A549 (cell line): Measurements from ENCODE around the gene ABHD2. TPM values are rescaled to one million over a fixed set of nuclear protein-coding genes. Genes with fewer than 3 reads are reported as not detected.

Source experiments
- ATAC-seq, 2 experiments: fragments of 200-7000 bp in 1 of 2; fragments of >200 bp in 1 of 2; cut with Nextera tagmentation in 1 of 2; cut with Tn5 transposase in 1 of 2; 3 replicates each; pipeline versions ENCODE4 v1.8.0 to v1.9.1; 2018 to 2020; ENCODE audit warnings: mild to moderate bottlenecking in 1 of 2, moderate library complexity in 1 of 2
- CTCF ChIA-PET: fragments of 300-600 bp; sonication (Branson Sonifier 250); formaldehyde crosslinking; extraction: SDS; loops from one replicate; lab custom pipeline; 2021; ENCODE audit warnings: antibody characterized with exemption, inconsistent platforms; lab: Yijun Ruan, JAX
- POLR2A ChIA-PET: fragments of 350-600 bp; formaldehyde crosslinking; extraction: SDS; loops from one replicate; lab custom pipeline; 2021; ENCODE audit warnings: antibody characterized with exemption, inconsistent platforms; lab: Yijun Ruan, JAX
- DNase-seq, 2 experiments: peaks; one replicate each; pipeline versions ENCODE4 v3.0.0 to v3.0.0-alpha.2; 2011 to 2016; ENCODE audit warnings: low read depth in 1 of 2, low spot score in 1 of 2
- FAIRE-seq: peaks from 2 replicates; lab custom pipeline; 2011; peaks lifted over from hg19 to GRCh38; lab: Jason Lieb, UNC
- H3K27ac ChIP-seq, 2 experiments: fragments of >200 bp; sonication (Bioruptor Twin); formaldehyde crosslinking; 3 replicates each; pipeline ENCODE4 v1.5.1; 2016 to 2017
- H3K4me1 ChIP-seq: fragments of >200 bp; sonication (Bioruptor Twin); formaldehyde crosslinking; 3 replicates; pipeline ENCODE4 v1.6.1; 2016
- H3K4me2 ChIP-seq: fragments of >200 bp; sonication (Bioruptor Twin); formaldehyde crosslinking; 3 replicates; pipeline ENCODE4 v1.6.1; 2016
- H3K4me3 ChIP-seq: fragments of >200 bp; sonication (Bioruptor Twin); formaldehyde crosslinking; 3 replicates; pipeline ENCODE4 v1.5.1; 2016
- H3K9me3 ChIP-seq: fragments of >200 bp; sonication (Bioruptor Twin); formaldehyde crosslinking; 3 replicates; pipeline ENCODE4 v1.6.1; 2016
- ATOH8 ChIP-seq: fragments of 250-450 bp; sonication (Bioruptor Pico); IDR thresholded peaks from 2 replicates; pipeline ENCODE4 v1.5.0; 2020; ENCODE audit warnings: low read depth, mild to moderate bottlenecking, moderate library complexity
- BHLHE40 ChIP-seq: IDR thresholded peaks from 2 replicates; pipeline ENCODE4 v1.6.1; 2012; ENCODE audit warnings: low read depth, low read length, inconsistent platforms
- CHD4 ChIP-seq: fragments of 200-600 bp; sonication (generic); IDR thresholded peaks from 2 replicates; pipeline ENCODE4 v1.6.1; 2016; ENCODE audit warnings: antibody characterized with exemption, mild to moderate bottlenecking, borderline replicate concordance
- HES2 ChIP-seq: fragments of >200 bp; sonication (Bioruptor Twin); formaldehyde crosslinking; IDR thresholded peaks from 2 replicates; pipeline ENCODE4 v1.6.1; 2016
- HOXB5 ChIP-seq: fragments of 250-450 bp; sonication (Bioruptor Pico); IDR thresholded peaks from 2 replicates; pipeline ENCODE4 v1.5.0; 2020; ENCODE audit warnings: mild to moderate bottlenecking, moderate library complexity
- JUN ChIP-seq, 2 experiments: fragments of >200 bp; sonication (Bioruptor Twin); formaldehyde crosslinking; IDR thresholded peaks; 2 replicates in 1 of 2; 3 replicates in 1 of 2; pipeline ENCODE4 v1.6.1; 2016 to 2017
- KDM5A ChIP-seq: fragments of 200-600 bp; sonication (generic); IDR thresholded peaks from 2 replicates; pipeline ENCODE4 v1.6.1; 2016; ENCODE audit warnings: antibody characterized with exemption, mild to moderate bottlenecking
- MAFK ChIP-seq: fragments of 450-650 bp; IDR thresholded peaks from 2 replicates; pipeline ENCODE4 v1.6.1; 2014; ENCODE audit not compliant: partially characterized antibody
- MAX ChIP-seq: IDR thresholded peaks from 2 replicates; pipeline ENCODE4 v1.6.1; 2012
- MAZ ChIP-seq: fragments of 150-350 bp; IDR thresholded peaks from 2 replicates; pipeline ENCODE4 v1.6.1; 2014; ENCODE audit warnings: antibody characterized with exemption, low read depth, low read length, borderline replicate concordance
- NPAS2 ChIP-seq: fragments of 250-450 bp; sonication (Bioruptor Pico); IDR thresholded peaks from 2 replicates; pipeline ENCODE4 v1.8.0; 2022; ENCODE audit warnings: mild to moderate bottlenecking, moderate library complexity, borderline replicate concordance
- NR3C1 ChIP-seq: fragments of >200 bp; sonication (Bioruptor Twin); formaldehyde crosslinking; IDR thresholded peaks from 3 replicates; pipeline ENCODE4 v1.6.1; 2017
- PHF8 ChIP-seq: fragments of 200-600 bp; sonication (generic); IDR thresholded peaks from 2 replicates; pipeline ENCODE4 v1.6.1; 2016; ENCODE audit warnings: low read depth, mild to moderate bottlenecking, antibody characterized with exemption, moderate library complexity, borderline replicate concordance
- POLR2AphosphoS2 ChIP-seq: conservative IDR thresholded peaks from 2 replicates; pipeline ENCODE4 v1.6.1; 2012; ENCODE audit warnings: low read length, improper control_type of control experiment, inconsistent platforms
- RAD21 ChIP-seq, 2 experiments: fragments of >200 bp in 1 of 2; sonication (Bioruptor Twin) in 1 of 2; formaldehyde crosslinking in 1 of 2; IDR thresholded peaks in 1 of 2; conservative IDR thresholded peaks in 1 of 2; 2 replicates in 1 of 2; 3 replicates in 1 of 2; pipeline ENCODE4 v1.6.1; 2012 to 2018; ENCODE audit warnings: inconsistent platforms in 1 of 2
- RARB ChIP-seq: fragments of 250-450 bp; sonication (Bioruptor Pico); IDR thresholded peaks from 2 replicates; pipeline ENCODE4 v1.8.0; 2021; ENCODE audit warnings: mild to moderate bottlenecking, moderate library complexity
- RCOR1 ChIP-seq: fragments of 150-350 bp; IDR thresholded peaks from 2 replicates; pipeline ENCODE4 v1.6.1; 2014; ENCODE audit warnings: antibody characterized with exemption, low read length, low read depth
- SMC3 ChIP-seq: fragments of >200 bp; sonication (Bioruptor Twin); formaldehyde crosslinking; IDR thresholded peaks from 3 replicates; pipeline ENCODE4 v1.6.1; 2018; ENCODE audit warnings: inconsistent platforms
- TP53 ChIP-seq: fragments of 250-450 bp; sonication (Bioruptor Pico); IDR thresholded peaks from 2 replicates; pipeline ENCODE4 v1.5.0; 2021; ENCODE audit warnings: mild to moderate bottlenecking, moderate library complexity
- ZNF302 ChIP-seq: fragments of 250-450 bp; sonication (Bioruptor Pico); IDR thresholded peaks from 2 replicates; pipeline ENCODE4 v1.9.0; 2021; ENCODE audit warnings: inconsistent platforms, mild to moderate bottlenecking, moderate library complexity
- ZSCAN20 ChIP-seq: fragments of 250-450 bp; sonication (Bioruptor Pico); IDR thresholded peaks from 2 replicates; pipeline ENCODE4 v1.8.0; 2022; ENCODE audit warnings: mild to moderate bottlenecking, moderate library complexity
- WGBS: methylation state at CpG from one replicate; pipeline ENCODE4 v1.1.6; 2017; ENCODE audit errors: missing lambda C conversion rate; 5-methylcytosine and 5-hydroxymethylcytosine counted together
- polyA plus RNA-seq, 4 experiments: library from polyadenylated mRNA; depleted of rRNA in 3 of 4; stranded (reverse); fragments of >200 nt; fragmentation: RNase III in 1 of 4; extraction: RNeasy Plus Mini Kit Qiagen cat#74134 plus additional on column Dnase treatment in 1 of 4; gene quantifications; 2 replicates in 3 of 4; 3 replicates in 1 of 4; pipeline ENCODE4 v1.2.3, GENCODE V29; 2011 to 2017
- TF ChIP-seq, protein P1 (sequence below): fragments of 450-650 bp; IDR thresholded peaks from 2 replicates; pipeline ENCODE4 v1.6.1; 2014; ENCODE audit warnings: antibody characterized with exemption
- TF ChIP-seq, protein P2 (sequence below): fragments of >200 bp; sonication (Bioruptor Twin); formaldehyde crosslinking; IDR thresholded peaks from 3 replicates; pipeline ENCODE4 v1.5.1; 2016

ABHD2 gene
- polyA plus RNA-seq, 2 of the 4 experiments (the other 2 are of a cell fraction): 36.2 to 63.3 TPM

DNA sequence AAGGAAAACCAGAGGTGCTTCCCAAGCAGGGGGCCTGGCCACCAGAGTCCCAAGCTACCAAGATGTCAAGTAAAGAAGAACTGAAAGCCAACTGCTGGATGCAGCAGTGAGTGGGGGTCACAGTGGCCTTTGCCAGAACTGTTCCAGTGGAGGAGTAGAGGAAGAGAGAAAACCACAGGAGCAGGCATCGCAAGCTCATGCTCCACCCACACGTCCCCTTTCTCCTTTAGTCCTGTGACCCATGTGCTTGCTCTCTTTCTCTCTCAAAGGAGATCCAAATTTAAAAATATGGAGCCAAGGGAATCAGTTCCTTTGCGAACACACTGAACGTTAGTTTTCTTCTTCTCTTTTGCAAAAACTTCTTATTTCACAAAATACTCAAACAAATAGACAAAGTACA, 12.4 kb upstream of the ABHD2 start:
- Histone ChIP-seq H3K4me1 (0 out of 3 replicates have a peak, but pooled peaks cover 3% of the 10 kb centered on the region), H3K4me3 (no peak overlapping the region), H3K27ac (no peak overlapping the region), H3K4me2 (no peak overlapping the region)
- TF ChIP-seq HES2 (no peak), TP53 (CRISPR knock-in tag) (no peak), HOXB5 (no peak), KDM5A (no peak), RCOR1 (no peak), RARB (CRISPR knock-in tag) (no peak), ATOH8 (CRISPR knock-in tag) (no peak), PHF8 (no peak), MAZ (no peak), BHLHE40 (no peak), CHD4 (no peak), ZSCAN20 (CRISPR knock-in tag) (no peak), MAFK (no peak), POLR2AphosphoS2 (no peak)
- TF ChIP-seq, protein P1, sequence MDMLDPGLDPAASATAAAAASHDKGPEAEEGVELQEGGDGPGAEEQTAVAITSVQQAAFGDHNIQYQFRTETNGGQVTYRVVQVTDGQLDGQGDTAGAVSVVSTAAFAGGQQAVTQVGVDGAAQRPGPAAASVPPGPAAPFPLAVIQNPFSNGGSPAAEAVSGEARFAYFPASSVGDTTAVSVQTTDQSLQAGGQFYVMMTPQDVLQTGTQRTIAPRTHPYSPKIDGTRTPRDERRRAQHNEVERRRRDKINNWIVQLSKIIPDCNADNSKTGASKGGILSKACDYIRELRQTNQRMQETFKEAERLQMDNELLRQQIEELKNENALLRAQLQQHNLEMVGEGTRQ: no peak
- TF ChIP-seq, all 56 proteins: peak for 0
- FAIRE-seq (no peak), ATAC-seq (no peak), DNase-seq (no peak)
- no peaks in the 10 kb centered on the region for H3K9me3 ChIP-seq
- ChIA-PET POLR2A (no interaction called here), CTCF (interaction anchor here (1.0 to 5.0 kb wide), 10 partner anchors 8 to 102 kb away, joined by 3 to 47 read pairs (median 6); no protein-coding TSS in a partner anchor)
- WGBS: 68% methylated on average over 4 of the region's 4 CpGs

- FAIRE-seq: no peak
- TF ChIP-seq JUN (IDR thresholded peaks at IDR 0.05) (no peak), ZNF302 (CRISPR knock-in tag) (no peak), SMC3 (no peak), MAX (no peak), POLR2AphosphoS2 (no peak), MAFK (no peak), RAD21 (conservative IDR thresholded peaks at IDR 0.05 in 1 of 2, IDR thresholded peaks at IDR 0.05 in 1 of 2) (no peak), NPAS2 (CRISPR knock-in tag) (no peak), NR3C1 (no peak), ATOH8 (CRISPR knock-in tag) (no peak)
- TF ChIP-seq, protein P2, sequence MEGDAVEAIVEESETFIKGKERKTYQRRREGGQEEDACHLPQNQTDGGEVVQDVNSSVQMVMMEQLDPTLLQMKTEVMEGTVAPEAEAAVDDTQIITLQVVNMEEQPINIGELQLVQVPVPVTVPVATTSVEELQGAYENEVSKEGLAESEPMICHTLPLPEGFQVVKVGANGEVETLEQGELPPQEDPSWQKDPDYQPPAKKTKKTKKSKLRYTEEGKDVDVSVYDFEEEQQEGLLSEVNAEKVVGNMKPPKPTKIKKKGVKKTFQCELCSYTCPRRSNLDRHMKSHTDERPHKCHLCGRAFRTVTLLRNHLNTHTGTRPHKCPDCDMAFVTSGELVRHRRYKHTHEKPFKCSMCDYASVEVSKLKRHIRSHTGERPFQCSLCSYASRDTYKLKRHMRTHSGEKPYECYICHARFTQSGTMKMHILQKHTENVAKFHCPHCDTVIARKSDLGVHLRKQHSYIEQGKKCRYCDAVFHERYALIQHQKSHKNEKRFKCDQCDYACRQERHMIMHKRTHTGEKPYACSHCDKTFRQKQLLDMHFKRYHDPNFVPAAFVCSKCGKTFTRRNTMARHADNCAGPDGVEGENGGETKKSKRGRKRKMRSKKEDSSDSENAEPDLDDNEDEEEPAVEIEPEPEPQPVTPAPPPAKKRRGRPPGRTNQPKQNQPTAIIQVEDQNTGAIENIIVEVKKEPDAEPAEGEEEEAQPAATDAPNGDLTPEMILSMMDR: no peak
- CTCF ChIA-PET: interaction anchor here (0.6 to 2.3 kb wide), 6 partner anchors 13 to 208 kb away, joined by 3 to 17 read pairs (median 4); no protein-coding TSS in a partner anchor
- Histone ChIP-seq H3K4me3 (no peak overlapping the region), H3K4me2 (no peak overlapping the region), H3K4me1 (no peaks in the 10 kb centered on the region), H3K9me3 (no peaks in the 10 kb centered on the region), H3K27ac (no peak overlapping the region)
- POLR2A ChIA-PET: interaction anchor here (0.8 to 0.9 kb wide), 2 partner anchors 10 to 37 kb away, joined by 3 read pairs; partner anchors contain the start of gene ABHD2
- WGBS: 37% methylated on average over 1 of the region's 1 CpG
- no peak for ATAC-seq
- no peak for DNase-seq
Measured at GRCh38 chr15:89077750-89078149, 10.5 kb upstream of the ABHD2 start.
